Fibroblast of skin of back (primary cell): ENCODE results near the gene SUPT3H.

Experiments
- DNase-seq: peaks from one replicate; pipeline ENCODE4 v3.0.0-alpha.2; 2013

The SUPT3H gene

GRCh38 chr6:44828780-44829179 is 549.0 kb downstream of the SUPT3H start:
- no peak for DNase-seq

- DNase-seq: no peak
Measured at GRCh38 chr6:44826025-44826676, 551.6 kb downstream of the SUPT3H start.

- DNase-seq: no peak
Measured at GRCh38 chr6:44825273-44825672, 552.5 kb downstream of the SUPT3H start.

- no peak for DNase-seq
Measured at GRCh38 chr6:44824567-44824966, 553.2 kb downstream of the SUPT3H start.

- DNase-seq: no peak
Measured at GRCh38 chr6:44820759-44821158, 557.0 kb downstream of the SUPT3H start.

GRCh38 chr6:44820321-44820720 is 557.4 kb downstream of the SUPT3H start:
- DNase-seq: no peak

GRCh38 chr6:44811456-44811855 is 566.3 kb downstream of the SUPT3H start:
- no peak for DNase-seq

- no peak for DNase-seq
Measured at GRCh38 chr6:44809258-44809657, 568.5 kb downstream of the SUPT3H start.

- DNase-seq: no peak
Measured at GRCh38 chr6:44808148-44808547, 569.6 kb downstream of the SUPT3H start.

- DNase-seq: peak; percentile 16
Measured at GRCh38 chr6:44806656-44807055, 571.1 kb downstream of the SUPT3H start.

GRCh38 chr6:44805238-44805846 is 572.4 kb downstream of the SUPT3H start:
- peak; percentile 87 for DNase-seq

GRCh38 chr6:44804546-44805159 is 573.1 kb downstream of the SUPT3H start:
- no peak for DNase-seq

GRCh38 chr6:44804016-44804415 is 573.7 kb downstream of the SUPT3H start:
- no peak for DNase-seq

- no peak for DNase-seq
Measured at GRCh38 chr6:44800784-44801592, 576.7 kb downstream of the SUPT3H start.

GRCh38 chr6:44800171-44800783 is 577.5 kb downstream of the SUPT3H start:
- DNase-seq: peak; percentile 74

- DNase-seq: no peak
Measured at GRCh38 chr6:44797746-44798145, 580.0 kb downstream of the SUPT3H start.

- no peak for DNase-seq
Measured at GRCh38 chr6:44795326-44795725, 582.4 kb downstream of the SUPT3H start.

- no peak for DNase-seq
Measured at GRCh38 chr6:44789806-44790205, 587.9 kb downstream of the SUPT3H start.

- no peak for DNase-seq
Measured at GRCh38 chr6:44789061-44789460, 588.7 kb downstream of the SUPT3H start.

- no peak for DNase-seq
Measured at GRCh38 chr6:44788387-44788981, 589.2 kb downstream of the SUPT3H start.

- no peak for DNase-seq
Measured at GRCh38 chr6:44787254-44787834, 590.4 kb downstream of the SUPT3H start.

GRCh38 chr6:44785130-44785529 is 592.6 kb downstream of the SUPT3H start:
- no peak for DNase-seq
